ENCODE measurements around the gene RAB4A. TPM values are rescaled to one million over a fixed set of nuclear protein-coding genes. Genes with fewer than 3 reads are reported as not detected.

Gene RAB4A, protein sequence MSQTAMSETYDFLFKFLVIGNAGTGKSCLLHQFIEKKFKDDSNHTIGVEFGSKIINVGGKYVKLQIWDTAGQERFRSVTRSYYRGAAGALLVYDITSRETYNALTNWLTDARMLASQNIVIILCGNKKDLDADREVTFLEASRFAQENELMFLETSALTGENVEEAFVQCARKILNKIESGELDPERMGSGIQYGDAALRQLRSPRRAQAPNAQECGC
- 10 to 100 TPM; 48.4 to 58.8 (median 57.9) TPM for polyA plus RNA-seq (ENCODE audit: insufficient read length in 4 of 4)

DNA sequence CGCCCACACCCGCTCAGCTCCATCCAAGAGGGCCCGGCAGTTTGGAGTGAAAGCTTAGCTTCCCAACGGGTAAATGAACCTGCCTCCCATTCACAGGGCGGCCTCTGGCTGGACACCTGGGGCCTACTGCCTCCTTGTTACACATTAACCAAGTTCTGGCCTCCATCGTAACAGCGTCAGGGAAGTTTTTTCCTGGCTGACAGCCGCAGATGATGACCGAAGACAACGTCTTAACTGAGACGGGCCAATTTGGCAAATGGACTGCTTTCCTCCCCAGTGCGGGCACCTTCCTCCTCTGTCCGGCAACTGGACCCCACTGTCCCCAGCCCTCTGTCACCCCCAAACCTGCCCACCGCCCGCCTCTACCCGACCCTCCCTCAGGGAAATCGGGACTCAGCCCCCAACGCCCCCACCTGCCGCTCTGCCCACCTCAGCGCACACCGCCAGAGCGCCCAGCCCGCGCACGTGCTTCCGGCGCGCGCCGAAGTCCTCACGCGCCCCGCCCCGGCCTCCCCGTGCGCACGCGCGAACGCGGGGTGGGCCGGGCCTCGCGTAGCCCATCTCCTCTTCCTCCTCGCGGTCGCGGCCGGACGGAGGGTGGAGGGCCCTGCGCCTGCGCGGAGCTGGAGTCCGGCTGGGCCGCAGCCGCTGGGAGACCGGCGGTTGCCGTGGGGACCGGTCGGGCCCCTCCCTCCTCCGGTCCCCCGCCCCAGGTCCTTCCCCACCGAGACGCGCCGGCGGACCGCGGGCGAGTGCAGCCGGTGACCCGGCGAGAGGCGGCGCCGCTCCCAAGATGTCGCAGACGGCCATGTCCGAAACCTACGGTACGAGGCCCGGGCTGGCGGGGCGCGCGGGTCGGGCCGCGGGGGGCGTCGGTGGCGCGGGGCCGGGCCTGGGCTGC is at the start of gene RAB4A:
Gene RAB4A, plus strand, starts transcription at position 565 of the 901 bp plus-strand sequence. Its CDS starts 229 bp downstream, at position 794.
- DNase-seq (ENCODE audit: low read depth in 4 of 4, low spot score in 3 of 4), result peak in 3 of 4 donors; percentile 81 to 84 (median 82)

DNA sequence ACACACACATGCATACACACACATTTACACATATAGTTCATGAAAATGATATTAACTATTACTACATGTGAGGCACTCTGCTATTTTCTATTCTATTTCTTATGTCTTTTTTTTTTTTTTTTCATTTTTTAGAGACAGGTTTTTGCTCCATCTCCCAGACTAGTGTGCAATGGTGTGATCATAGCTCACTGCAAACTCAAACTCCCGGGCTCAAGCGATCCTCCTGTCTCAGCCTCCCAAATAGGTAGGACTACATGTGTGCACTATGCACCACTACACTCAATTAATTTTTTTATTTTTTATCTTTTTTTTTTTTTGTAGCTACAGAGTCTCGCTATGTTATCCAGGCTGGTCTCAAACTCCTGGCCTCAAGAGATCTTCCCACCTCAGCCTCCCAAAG is 48.8 kb upstream of the RAB4A start:
- no peak for DNase-seq (ENCODE audit: low read depth in 4 of 4, low spot score in 3 of 4)

DNA sequence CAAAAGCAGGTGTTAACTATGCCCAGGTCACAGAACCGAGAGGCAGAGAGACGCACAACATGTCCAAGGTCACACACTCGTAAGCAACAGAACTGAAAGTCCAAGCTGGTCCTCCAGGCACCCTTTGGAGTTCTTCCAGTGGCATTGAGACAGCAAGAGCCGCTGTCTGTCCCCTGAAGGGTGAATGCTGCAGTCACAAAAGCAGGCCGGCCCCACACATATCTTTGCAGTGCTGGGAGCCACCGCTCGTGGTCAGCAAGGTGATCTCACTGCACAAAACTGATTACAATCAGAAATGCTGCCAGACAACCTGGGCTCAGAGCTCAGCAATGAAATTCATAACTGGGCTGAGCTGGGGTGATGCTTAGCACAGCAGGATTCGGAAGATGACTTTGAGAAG is 47.4 kb upstream of the RAB4A start:
- no peak for DNase-seq (ENCODE audit: low read depth in 4 of 4, low spot score in 3 of 4)

DNA sequence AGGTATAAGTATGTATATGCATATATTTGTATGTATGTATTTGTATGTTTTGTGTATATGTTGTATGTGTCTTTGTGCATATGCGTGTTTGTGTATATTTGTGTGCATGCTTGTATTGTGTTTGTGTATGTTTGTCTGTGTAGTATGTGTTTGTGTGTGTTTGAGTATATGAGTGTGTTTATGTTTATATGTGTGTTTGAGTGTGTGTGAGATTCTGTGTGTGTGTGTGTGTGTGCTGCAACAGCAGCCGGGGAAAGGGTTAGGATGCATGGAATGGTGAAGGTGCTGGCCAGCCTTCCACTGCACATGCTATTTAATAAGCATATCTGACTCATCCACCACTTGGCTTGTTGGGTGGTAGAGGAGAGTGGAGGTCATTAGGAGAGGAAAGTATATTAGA is 46.6 kb upstream of the RAB4A start:
- no peak for DNase-seq (ENCODE audit: low read depth in 4 of 4, low spot score in 3 of 4)

DNA sequence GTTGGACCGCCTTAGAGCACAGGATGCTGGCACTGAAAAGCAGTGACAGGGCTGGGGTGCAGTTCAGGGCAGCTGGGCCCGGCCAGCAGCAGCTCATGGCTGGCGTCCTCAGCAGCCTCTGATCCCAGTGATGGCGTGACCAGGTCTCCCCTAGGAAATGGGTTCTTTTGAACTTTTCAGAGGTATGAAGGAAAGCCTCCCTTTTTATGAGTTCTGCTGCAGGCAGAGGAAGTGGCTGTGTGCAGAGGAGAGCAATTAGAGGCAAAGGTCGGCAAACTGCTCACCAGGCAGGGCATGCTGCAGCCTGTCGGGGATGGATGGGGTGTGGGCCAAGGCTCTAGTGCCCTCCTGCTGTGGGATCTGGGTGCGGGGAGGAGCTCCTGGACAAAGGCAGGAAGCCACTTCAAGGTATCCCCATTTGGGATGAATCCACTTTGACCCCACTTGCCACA is 45.6 kb upstream of the RAB4A start:
- DNase-seq (ENCODE audit: low read depth in 4 of 4, low spot score in 3 of 4), result no peak

DNA sequence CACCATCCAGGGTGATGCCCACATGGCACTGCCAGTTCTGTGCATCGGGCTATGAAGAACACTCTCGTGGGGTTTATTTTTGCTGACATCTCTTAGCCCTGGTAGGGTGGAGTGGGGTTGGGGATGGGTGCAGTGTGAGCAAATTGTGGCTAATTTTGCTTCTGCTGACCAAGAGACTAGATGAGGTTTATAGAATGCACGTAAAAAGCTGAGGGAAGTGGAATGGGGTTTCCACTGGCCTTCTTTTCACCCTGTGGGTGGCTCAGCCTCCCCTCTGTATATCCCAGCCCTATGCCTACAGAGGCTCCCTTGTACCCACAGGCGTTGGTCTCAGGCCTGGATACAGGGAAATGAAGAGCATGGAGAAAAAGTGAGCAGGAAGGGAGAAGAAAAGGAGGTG is 44.1 kb upstream of the RAB4A start:
- DNase-seq (ENCODE audit: low read depth in 4 of 4, low spot score in 3 of 4), result no peak

DNA sequence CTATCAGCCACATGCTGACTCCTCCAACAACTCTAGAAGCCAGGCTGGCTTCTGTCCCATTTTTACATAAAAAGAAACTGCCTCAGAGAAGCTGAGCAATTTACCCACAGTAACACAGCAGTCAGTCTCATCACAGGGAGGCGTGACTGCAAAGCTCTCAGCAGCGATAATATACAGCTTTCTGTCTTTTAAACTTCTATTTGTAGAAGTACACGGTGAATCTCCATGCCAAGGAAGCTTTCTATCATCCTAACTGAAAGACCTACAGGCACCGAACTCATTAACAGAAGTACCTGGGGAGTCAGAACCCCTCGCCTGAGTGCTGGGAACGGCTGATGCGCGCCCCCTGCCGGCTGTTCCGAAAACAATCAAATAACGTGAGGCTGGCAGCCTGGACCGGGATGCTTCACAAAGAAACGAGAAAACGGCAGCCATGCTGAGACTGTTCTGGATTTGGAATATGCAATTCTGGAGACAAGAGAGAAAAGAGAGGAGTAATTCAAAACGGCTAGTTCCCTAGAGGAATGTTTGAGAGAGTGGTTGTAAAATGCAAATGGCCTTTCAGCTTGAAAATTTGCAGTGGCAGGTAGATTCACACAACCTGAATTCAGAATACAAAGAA is 43.5 kb upstream of the RAB4A start:
- DNase-seq (ENCODE audit: low read depth in 4 of 4, low spot score in 3 of 4), result no peak

DNA sequence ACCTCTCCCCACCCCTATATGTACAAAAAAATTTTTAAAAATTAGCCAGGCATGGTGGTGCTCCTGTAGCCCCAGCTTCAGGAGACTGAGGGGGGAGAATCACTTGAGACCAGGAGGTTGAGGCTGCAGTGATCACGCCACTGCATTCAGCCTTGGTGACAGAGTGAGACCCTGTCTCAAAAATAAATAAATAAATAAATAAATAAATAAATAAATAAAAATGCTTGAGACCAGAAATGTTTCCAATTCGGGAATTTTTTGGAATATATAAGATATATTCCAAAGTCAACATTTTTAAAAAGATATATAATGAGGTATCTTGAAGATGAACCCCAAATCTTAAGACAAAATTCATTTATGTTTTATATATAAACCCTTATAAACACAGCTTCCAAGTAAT is 42.4 kb upstream of the RAB4A start:
- no peak for DNase-seq (ENCODE audit: low read depth in 4 of 4, low spot score in 3 of 4)

DNA sequence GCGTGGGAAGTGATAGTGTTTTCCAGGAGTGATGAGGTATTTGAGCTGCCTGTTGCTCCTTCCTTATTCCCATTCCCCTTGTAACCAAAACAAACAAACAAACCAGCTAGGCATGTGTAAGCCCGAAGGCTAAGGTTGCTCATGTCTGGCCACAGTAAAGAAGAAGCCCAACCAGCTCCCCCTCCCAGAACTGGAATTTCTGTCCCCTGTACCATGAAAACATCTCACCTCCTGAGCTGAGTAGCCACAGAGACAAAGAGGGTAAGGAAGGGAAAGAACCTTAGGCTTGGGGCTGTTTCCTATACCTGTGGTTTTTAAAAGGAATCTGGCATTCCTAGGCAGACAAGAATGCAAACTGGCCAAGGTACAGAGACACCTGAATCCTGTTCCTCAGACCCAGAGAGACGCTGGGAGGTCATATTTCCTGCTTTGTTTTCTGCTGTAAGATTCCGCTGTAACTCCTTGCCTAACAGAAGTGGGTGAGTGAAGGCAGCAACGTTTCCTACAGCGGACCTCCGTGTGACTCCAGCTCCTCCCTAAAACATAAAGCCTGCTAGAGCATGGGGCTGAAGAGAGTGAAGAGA is 41.7 kb upstream of the RAB4A start:
- DNase-seq (ENCODE audit: low read depth in 4 of 4, low spot score in 3 of 4), result no peak

DNA sequence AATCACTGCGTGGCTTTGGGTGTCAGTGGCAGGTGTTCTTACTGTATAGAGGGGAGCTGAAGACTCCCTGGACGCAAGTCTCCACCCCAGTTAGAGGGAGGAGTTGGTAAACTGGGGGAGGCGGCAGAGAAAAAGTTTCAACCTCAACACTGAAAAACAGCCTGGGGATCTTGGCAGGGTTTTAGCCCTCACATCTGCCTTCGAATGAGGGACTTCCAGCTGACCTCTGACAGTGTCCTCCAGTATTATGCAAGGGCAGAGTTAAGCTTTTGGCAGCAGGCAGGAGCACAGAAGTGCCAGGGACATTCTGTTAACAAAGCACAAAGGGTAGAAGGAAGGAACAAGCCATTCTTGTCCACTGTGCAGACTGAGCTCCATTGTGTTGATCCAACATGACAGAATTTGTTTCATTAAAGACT is 41.2 kb upstream of the RAB4A start:
- DNase-seq (ENCODE audit: low read depth in 4 of 4, low spot score in 3 of 4), result no peak

DNA sequence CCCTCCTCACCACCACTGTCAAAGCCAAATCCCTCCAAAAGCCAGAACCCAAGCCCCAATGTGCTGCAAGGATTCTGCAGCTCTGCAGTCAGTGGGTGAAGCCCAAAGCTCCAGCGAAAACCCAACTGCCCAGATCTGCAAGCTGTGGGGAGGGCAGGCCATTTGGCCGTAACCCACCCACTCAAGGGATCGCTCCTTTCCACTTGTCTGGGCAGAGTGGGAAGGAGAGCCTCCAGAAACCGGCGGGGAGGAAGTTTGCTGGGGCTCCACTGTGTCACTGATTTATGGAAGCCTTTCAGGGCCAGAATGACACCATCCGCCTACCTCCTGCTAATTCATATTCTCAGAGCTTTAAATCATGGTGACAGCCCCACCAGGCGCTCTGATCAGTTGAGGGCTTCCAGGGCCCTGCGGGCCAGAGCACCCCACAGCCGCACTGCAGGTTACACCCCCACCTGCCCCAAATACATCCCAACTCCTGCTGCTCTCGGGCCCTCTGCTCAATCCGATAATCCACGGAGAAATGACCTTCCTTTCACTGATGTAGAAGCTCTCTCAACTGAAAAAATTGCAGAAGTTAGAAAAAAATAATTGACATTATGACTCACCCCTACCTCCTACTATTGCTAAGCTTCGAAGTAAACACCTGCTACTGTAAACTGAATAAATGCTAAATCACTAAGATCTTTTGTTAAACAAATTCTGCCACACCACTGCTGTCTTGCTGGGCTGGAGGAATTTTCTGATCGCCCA is 40.6 kb upstream of the RAB4A start:
- no peak for DNase-seq (ENCODE audit: low read depth in 4 of 4, low spot score in 3 of 4)

DNA sequence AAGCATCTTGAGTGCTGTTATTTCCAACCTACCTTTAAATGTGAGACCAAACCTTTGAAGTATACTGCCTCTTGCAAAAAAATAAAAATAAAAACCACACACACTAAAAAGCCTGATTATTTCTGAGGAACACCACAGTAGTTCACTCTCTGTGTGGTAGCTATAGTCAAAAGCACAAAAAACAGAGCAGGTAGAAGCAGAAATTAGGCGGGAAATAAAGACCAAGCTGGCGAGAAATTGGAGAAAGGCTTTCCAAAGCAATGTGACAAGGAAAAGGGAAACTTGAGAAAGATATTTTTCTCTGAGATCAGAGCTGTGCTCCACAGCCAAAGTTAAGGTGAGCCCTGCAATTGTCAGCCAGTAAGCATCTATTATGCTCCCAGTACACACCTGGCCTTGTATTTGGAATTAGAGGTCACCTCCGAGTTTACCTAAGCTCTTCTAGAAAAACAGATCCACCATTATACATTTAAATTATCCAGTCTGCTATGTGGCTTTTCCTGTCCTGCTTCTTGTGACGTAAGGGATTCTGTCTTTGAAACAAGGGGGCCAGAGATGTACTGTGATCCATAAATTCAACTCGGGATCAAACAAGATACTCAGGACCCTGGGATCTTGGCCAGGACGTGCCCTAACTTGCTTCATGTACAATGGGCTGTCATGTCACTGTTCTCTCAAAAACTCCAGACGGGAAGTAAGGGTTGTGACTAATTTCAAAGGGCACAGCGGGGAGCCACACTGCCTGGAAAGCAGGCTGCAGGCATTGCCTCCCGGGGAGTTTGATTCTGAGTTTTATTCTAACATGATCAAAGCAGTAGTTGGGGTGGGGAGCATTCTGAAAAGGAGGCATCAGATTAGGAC is 39.8 kb upstream of the RAB4A start:
- DNase-seq (ENCODE audit: low read depth in 4 of 4, low spot score in 3 of 4), result no peak

DNA sequence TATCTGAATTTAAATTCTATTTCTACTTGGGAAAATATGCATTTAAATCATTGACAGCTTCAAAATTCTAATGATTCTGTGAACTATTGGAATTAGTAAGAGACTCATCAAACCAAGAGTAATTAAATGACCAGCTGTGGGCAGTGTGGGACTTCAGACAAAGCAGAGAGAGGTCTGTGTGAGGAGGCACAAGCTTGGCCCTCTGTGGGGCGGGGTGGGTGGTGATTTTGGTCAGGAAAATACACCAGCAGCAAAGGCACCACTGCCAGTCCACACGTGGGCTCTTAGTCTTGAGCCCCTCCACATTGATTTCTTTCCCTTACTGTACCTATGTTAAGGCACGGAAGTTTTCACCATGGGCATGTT is 39.2 kb upstream of the RAB4A start:
- no peak for DNase-seq (ENCODE audit: low read depth in 4 of 4, low spot score in 3 of 4)

DNA sequence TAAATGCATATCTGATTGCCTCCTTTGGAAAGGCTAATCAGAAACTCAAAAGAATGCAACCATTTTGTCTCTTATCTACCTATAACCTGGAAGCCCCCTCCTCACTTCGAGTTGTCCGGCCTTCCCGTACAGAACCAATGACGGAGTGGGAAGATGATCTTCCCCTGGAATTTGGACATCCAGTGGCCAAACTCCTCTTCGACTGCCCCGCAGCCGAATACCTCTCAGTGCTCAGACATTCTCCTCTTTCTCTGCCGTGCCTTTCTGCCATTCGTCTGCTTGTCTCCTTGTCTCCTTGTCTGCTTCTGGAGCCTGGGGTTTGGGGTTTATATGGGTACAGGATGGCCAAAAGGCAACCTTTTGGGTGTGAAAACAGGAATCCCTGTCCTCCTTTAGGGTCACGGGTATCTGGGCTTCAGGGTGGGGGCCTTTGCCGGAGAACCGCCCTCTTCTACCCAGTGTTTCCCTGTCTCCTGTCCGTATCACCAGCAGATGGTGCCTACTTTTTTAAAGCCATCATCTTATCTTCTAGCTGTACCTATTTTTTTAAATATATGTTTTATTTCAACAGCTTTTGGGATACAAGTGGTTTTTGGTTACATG is 35.9 kb upstream of the RAB4A start:
- no peak for DNase-seq (ENCODE audit: low read depth in 4 of 4, low spot score in 3 of 4)

DNA sequence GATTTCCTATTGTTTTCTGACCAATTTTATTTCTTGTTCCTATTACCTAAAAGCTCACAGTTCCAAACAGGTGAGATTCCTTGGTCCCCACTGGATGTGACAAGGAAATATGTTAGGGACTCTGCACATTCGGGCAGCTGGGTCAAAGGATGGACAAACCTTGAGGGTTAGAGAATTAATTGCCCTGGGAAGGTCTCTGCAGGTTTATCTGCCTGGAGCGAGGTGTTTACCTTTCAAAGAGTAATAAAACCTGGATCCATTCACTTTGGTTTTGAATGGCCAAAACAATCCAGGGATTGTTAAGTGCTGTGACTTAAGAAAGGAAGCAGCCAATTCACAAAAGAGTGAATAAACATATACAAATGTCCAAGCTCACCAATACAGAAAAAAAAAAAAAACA is 33.6 kb upstream of the RAB4A start:
- DNase-seq (ENCODE audit: low read depth in 4 of 4, low spot score in 3 of 4), result no peak

DNA sequence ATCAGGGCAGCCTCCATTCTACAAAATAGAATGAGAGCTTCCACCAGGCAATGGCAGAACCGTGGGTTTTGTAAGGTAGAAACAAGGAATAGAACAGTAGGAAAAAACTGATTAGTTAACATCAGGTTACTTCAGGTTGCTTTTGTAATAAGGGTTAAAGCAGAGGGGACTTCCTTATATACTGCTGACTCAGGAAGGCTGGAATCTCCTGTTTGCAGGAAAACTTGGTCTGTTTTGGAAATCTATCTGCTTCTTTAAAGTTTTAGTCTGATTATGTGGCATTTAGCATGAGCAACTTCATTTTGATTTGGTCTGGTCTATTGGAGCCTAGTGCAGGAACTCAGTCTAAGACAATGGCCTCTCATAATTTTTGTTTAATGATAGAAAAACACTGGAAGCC is 32.7 kb upstream of the RAB4A start:
- DNase-seq (ENCODE audit: low read depth in 4 of 4, low spot score in 3 of 4), result no peak

DNA sequence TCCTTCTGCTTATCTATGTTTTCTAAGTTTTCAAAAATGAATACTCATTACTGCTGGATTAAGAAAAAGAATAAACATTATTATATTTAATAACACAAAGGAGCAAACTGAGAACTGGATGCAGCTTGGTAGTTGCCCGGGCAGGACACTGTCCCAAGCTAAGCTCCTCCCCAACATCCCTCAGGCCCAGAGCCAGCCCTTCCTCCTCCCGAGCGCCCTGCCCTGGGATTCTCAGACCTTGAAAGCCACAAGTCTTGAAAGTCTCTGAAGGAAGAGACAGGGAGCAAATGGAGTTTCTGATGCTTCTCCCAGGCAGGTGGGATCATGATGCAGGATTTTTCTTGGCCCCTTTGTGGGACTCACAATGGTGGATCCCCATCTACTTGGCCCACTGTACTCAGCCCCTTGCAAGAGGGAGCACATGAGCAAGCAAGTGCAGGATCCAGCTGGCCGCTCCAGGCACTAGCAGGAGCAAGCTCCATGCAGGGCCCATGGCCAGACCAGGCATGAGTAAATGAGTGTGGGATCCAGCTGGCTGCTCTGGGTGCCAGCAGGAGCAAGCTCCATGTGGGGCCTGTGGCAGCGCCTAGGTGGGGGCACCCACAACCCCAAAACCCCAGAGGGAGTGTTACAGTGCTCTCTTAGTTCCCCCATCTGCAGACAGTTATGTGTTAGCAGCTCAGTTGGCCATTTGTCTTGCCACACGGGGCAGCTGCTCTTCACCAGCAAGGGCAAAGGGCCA is 32.1 kb upstream of the RAB4A start:
- no peak for DNase-seq (ENCODE audit: low read depth in 4 of 4, low spot score in 3 of 4)

DNA sequence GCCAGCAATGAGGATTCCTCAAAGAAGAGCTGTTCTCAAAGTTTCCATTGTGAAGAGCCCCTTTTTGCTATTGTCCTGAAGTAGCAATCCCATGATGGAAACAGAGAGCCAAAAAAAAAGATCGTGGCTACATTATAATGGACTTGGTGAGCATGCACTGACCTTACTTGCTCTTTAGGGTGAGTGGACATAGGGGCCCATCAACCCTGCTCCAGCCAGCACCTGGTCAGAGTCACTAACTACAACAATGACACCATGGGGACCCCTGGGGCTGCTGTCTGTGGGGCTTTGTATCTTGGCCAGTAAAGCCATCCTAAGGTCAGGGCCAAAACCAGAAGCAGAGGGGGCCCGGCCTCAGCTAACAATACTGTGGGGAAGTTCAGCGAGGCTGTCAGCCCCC is 30.4 kb upstream of the RAB4A start:
- no peak for DNase-seq (ENCODE audit: low read depth in 4 of 4, low spot score in 3 of 4)
